Endothelial cell of umbilical vein (primary cell): ENCODE results near the gene DQX1.

ENCODE experiments used
- POLR2A ChIP-seq: IDR thresholded peaks from 2 replicates; pipeline ENCODE4 v1.6.1; 2012; ENCODE audit warnings: low read depth, mild to moderate bottlenecking, control low read depth, low read length
- TF ChIP-seq, protein P1 (sequence below), 2 donors: IDR thresholded peaks; 1 replicate in 1 of 2; 2 replicates in 1 of 2; pipeline ENCODE4 v1.5.1; 2011; ENCODE audit warnings: low read length in 2 of 2, mild to moderate bottlenecking in 2 of 2, moderate library complexity in 2 of 2, control low read depth in 1 of 2, inconsistent platforms in 1 of 2, low read depth in 1 of 2; ENCODE audit not compliant: insufficient read depth in 1 of 2; ENCODE audit errors: extremely low read depth in 1 of 2

DNA sequence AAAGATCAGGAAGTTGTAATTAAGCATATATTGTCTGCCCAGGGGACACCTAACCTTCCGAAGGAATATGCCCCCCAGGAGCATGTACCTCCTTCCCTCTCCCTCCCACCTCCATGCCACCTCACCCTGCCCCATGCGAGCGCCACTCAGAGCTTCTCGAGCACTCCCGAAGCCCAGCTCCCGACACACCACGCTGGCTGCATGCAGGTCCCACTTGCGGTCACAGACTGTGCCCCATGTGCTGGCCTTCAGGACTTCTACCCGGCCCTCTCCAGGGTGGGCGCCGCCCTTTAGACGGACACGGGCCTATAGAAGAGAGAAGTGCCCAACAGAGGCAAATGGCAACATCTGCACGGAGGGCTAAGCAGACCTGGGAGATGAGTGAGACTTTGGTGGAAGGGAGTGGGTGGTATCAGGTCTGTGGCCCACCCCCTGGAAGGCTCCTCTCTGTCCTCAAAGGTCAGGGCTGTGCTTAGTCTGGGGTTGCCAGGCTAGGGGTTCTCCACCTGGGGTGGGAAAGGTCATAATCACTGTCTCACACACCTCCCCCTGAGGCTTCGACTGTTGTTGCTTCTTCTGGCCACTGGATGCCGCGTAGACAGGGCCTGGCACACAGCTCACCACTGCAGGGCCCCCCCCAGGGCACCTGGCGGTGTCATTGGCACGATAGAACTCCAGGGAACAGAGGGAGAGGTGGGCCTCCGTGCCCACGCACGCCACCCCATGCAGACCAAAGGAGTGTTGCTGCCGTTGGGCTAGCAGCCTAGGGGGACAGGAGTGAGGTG is 10.3 kb upstream of the DQX1 start:
- TF ChIP-seq, protein P1, sequence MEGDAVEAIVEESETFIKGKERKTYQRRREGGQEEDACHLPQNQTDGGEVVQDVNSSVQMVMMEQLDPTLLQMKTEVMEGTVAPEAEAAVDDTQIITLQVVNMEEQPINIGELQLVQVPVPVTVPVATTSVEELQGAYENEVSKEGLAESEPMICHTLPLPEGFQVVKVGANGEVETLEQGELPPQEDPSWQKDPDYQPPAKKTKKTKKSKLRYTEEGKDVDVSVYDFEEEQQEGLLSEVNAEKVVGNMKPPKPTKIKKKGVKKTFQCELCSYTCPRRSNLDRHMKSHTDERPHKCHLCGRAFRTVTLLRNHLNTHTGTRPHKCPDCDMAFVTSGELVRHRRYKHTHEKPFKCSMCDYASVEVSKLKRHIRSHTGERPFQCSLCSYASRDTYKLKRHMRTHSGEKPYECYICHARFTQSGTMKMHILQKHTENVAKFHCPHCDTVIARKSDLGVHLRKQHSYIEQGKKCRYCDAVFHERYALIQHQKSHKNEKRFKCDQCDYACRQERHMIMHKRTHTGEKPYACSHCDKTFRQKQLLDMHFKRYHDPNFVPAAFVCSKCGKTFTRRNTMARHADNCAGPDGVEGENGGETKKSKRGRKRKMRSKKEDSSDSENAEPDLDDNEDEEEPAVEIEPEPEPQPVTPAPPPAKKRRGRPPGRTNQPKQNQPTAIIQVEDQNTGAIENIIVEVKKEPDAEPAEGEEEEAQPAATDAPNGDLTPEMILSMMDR (IDR thresholded peaks at IDR 0.05; ENCODE audit: extremely low read depth in 1 of 2, insufficient read depth in 1 of 2, low read depth in 1 of 2, low read length in 2 of 2), result no peak
- no peak for TF ChIP-seq POLR2A
